ENCODE measurements around the gene RPL27.
A peak's percentile ranks its signal among the peaks of the same experiment; 100 is the strongest.

Gene RPL27

DNA sequence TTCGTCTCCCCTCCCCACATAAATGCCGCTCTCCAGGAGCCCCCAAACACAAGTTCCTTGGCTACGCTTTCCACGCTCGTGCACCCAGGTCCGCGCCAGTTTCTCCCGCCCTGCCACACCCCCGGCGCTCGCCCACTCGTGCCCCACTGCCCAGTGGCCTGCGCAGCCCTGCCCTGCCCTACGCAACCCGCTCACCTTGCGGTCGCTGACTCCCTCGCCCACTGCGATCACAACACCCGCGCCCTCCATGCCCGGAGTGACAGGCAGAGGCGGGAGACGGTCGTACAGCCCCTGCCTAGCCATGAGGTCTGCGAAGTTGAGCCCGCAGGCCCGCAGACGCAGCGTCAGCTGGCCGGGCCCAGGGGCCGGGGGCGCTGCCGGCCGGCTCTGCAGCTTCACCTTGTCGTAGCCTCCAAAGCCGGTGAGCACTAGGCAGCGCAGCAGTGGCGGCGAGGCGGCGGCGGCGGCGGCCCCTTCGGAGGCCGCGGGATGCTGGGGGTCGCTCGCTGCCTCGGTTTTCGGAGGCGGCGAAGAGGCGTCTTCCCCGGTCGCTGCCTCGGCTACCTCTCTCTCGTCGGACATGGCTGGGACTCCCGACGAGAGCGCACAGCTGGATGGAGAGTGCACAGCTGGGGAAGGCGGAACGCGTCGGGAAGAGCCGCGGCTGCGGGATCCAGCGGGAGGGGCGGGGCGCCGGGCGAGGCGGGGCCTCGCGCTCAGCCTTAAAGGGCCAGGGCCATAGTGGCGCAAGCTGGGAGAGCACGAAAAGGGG is 23.7 kb downstream of the RPL27 start, which contains the start of gene VAT1:
Gene VAT1, minus strand, starts transcription at position 645 of the 772 bp plus-strand sequence. Its CDS starts 63 bp downstream, at position 582.
- Histone ChIP-seq H3K27me3 (ENCODE audit: control insufficient read depth, insufficient read depth, low read length) (no peaks in the 10 kb centered on the region), H3K27ac (ENCODE audit: low read length) (no peak within 1 kb of the TSS), H3K36me3 (ENCODE audit: control insufficient read depth, insufficient read depth, low read length) (peaks cover 11% of the 10 kb centered on the region), H3K4me1 (ENCODE audit: control insufficient read depth, insufficient read depth, low read length) (peaks cover 3% of the 10 kb centered on the region), H3K4me3 (ENCODE audit: low read length) (peak within 1 kb of the TSS; percentile 60), H3K9me3 (ENCODE audit: control insufficient read depth, insufficient read depth, low read length) (no peaks in the 10 kb centered on the region)
- no peak for DNase-seq (ENCODE audit: low read depth, low spot score)
- WGBS (ENCODE audit: insufficient coverage, insufficient read length), result no CpG with 5 or more reads among the region's 80 CpGs

DNA sequence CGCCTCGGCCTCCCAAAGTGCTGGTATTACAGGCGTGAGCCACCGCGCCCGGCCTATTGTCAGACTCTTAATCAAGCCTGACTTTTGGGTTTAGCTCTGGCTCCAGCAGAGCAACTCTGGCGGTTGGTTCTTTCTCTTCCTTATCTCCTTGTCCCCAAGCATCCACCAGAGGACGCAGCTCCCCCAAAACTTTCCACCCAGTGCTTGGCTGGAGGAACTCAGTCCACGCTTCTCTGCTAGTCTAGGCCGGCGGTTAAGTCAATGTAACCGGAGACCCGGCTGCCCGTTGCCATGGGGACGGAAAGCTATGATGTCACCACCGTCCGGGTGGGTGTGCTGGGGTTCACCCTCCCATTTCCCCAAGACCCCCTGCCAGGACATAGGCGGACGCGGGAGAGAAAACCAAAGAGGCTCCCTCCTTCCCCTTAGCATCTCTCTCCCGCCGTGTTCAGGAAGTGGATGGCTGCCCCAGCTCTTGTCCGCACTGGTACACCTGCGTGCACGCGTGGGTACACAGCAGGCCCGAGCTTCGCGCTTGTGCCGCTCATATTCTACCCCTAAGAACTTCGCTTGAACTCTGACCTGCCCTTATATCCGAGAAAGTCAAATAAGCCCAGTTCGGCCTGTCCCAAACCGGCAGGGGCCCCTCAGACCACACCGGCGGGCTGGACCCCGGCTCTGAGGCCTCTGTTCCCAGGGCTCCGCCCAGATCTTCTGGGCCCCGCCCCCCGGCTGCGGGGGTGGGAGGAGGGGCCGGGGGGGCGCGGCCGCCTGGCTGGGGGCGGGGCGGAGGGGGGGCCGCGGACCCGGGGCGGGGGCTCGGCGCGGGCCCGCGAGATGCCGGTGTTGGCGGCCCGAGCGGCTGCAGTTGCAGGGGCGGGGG is 26.4 kb downstream of the RPL27 start, which contains the start of gene RND2:
Gene RND2, plus strand, starts transcription at position 825 of the 883 bp plus-strand sequence. CDS start 117 bp downstream, outside the sequence.
- H3K27me3 ChIP-seq (ENCODE audit: control insufficient read depth, insufficient read depth, low read length), result no peaks in the 10 kb centered on the region
- peak; percentile 96 for DNase-seq (ENCODE audit: low read depth, low spot score)
- no peaks in the 10 kb centered on the region for H3K9me3 ChIP-seq (ENCODE audit: control insufficient read depth, insufficient read depth, low read length)
- peaks cover 16% of the 10 kb centered on the region for H3K4me1 ChIP-seq (ENCODE audit: control insufficient read depth, insufficient read depth, low read length)
- WGBS (ENCODE audit: insufficient coverage, insufficient read length), result no CpG with 5 or more reads among the region's 61 CpGs
- no peaks in the 10 kb centered on the region for H3K36me3 ChIP-seq (ENCODE audit: control insufficient read depth, insufficient read depth, low read length)
- H3K27ac ChIP-seq (ENCODE audit: low read length), result no peak within 1 kb of the TSS
- peak within 1 kb of the TSS; percentile 53 for H3K4me3 ChIP-seq (ENCODE audit: low read length)

DNA sequence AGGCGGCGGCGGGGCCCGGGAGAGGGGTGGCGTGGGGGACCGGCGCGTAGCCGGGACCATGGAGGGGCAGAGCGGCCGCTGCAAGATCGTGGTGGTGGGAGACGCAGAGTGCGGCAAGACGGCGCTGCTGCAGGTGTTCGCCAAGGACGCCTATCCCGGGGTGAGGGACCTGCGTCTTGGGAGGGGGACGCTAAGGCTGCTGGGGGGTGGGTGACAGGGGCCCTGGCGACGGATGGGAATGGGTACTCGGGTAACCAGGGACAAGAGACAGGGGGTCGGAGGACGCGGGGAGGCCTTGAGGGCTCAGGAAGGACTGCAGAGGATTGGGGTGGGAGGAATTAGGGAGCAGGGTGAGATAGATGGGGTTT is 27.1 kb downstream of the RPL27 start:
- Histone ChIP-seq H3K27me3 (ENCODE audit: control insufficient read depth, insufficient read depth, low read length) (no peaks in the 10 kb centered on the region), H3K4me3 (ENCODE audit: low read length) (peak overlapping the region; percentile 53), H3K9me3 (ENCODE audit: control insufficient read depth, insufficient read depth, low read length) (no peaks in the 10 kb centered on the region), H3K36me3 (ENCODE audit: control insufficient read depth, insufficient read depth, low read length) (no peaks in the 10 kb centered on the region), H3K27ac (ENCODE audit: low read length) (no peak overlapping the region), H3K4me1 (ENCODE audit: control insufficient read depth, insufficient read depth, low read length) (peaks cover 16% of the 10 kb centered on the region)
- WGBS (ENCODE audit: insufficient coverage, insufficient read length), result no CpG with 5 or more reads among the region's 27 CpGs
- DNase-seq (ENCODE audit: low read depth, low spot score), result no peak

DNA sequence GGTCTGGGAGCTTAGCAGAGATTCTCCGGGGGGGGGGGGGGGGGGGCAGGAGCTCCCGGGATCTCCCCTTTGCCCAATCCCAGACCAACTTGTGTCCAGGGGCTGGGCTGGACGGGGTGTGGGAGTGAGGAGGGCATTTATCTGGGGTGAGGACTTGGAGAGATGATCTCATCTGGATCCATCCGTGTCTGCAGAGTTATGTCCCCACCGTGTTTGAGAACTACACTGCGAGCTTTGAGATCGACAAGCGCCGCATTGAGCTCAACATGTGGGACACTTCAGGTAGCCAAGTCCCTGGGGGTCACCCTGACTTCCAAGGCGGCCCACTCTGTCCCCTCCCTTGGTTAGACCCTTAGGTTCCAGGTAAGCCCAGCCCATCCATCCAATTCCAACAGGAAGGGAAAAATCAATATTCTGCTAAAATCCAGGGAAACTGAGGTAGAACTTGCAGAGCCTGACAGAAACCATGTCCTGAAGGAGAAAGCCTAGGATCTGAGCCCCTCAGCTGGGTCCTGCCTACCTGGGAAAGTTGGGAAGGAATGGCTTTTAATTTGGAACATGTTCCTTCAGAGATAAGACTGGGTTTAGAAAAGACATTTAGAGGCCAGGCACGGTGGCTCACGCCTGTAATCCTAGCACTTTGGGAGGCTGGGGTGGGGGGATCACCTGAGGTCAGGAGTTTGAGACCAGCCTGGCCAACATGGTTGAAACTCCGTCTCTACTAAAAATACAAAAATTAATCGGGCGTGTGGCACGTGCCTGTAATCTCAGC is 27.7 kb downstream of the RPL27 start:
- DNase-seq (ENCODE audit: low read depth, low spot score), result no peak

DNA sequence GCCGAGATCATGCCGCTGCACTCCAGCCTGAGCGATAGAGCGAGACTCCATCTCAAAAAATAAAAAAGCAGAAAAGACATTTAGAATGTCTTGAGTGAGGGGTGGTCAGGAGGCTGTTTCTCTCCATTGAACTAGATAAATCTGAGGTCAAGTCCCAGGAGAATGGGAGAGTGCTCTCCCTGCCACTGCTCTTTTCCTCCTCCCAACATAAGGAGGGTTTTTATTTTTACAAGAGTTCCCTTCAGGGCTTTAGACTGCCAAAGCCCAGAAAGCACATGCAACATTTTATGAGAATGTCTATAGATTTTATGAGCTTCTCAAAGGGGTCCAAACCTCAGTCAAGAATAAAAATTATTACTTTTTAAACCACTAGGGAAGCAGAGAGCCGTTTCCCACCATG is 28.4 kb downstream of the RPL27 start:
- Histone ChIP-seq H3K27ac (ENCODE audit: low read length) (no peak overlapping the region), H3K36me3 (ENCODE audit: control insufficient read depth, insufficient read depth, low read length) (no peaks in the 10 kb centered on the region), H3K4me3 (ENCODE audit: low read length) (no peak overlapping the region), H3K9me3 (ENCODE audit: control insufficient read depth, insufficient read depth, low read length) (no peaks in the 10 kb centered on the region), H3K27me3 (ENCODE audit: control insufficient read depth, insufficient read depth, low read length) (no peaks in the 10 kb centered on the region), H3K4me1 (ENCODE audit: control insufficient read depth, insufficient read depth, low read length) (peaks cover 16% of the 10 kb centered on the region)
- no CpG with 5 or more reads among the region's 5 CpGs for WGBS (ENCODE audit: insufficient coverage, insufficient read length)
- DNase-seq (ENCODE audit: low read depth, low spot score), result no peak

More for the DNA sequence above, 27.7 kb downstream of the RPL27 start:
- no CpG with 5 or more reads among the region's 16 CpGs for WGBS (ENCODE audit: insufficient coverage, insufficient read length)
- H3K27ac ChIP-seq (ENCODE audit: low read length), result no peak overlapping the region
- peaks cover 16% of the 10 kb centered on the region for H3K4me1 ChIP-seq (ENCODE audit: control insufficient read depth, insufficient read depth, low read length)
- no peaks in the 10 kb centered on the region for H3K27me3 ChIP-seq (ENCODE audit: control insufficient read depth, insufficient read depth, low read length)
- no peaks in the 10 kb centered on the region for H3K36me3 ChIP-seq (ENCODE audit: control insufficient read depth, insufficient read depth, low read length)
- peak overlapping the region; percentile 53; the same call in 1 of the 2 replicates for H3K4me3 ChIP-seq (ENCODE audit: low read length)
- no peaks in the 10 kb centered on the region for H3K9me3 ChIP-seq (ENCODE audit: control insufficient read depth, insufficient read depth, low read length)

DNA sequence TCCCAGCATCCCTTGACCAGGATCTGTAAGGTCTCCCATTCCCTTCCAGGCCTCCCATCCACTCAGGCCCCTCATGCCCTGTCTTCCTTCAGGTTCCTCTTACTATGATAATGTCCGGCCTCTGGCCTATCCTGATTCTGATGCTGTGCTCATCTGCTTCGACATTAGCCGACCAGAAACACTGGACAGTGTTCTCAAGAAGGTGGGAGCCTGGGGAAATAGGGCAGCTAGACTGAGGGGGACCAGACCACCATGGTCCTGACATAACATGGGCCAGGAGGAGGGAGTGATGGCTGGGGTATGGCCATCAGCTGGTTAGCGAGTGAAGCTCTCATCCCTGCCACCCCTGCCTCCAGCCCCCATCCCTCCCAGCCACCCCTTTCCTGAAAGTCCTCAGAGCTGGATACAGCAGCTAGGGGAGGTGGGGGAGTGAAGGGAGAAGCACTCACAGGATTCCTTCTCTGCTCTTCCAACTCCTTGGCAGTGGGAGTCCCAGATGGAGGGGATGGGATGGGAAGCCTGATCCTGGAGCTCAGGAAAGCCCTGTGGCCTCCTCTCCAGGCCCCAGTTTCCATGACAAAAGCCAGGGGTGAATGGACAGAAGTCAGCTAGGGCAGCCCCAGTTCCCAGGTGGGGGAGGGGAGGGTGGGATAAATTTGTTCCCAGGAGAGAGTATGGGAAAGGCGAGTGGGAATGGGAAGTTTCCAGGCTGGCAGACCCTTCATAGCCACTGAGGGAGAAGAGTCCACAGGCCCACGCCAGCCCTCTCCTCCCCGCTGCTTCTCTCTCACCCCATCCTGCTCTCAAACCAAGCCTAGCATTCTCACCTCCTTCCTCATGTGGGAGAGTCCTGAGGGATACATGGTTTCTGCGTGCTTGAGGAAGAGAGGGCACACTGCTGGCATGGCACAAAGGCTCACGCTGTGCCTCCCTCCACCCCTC is 29.1 kb downstream of the RPL27 start:
- DNase-seq (ENCODE audit: low read depth, low spot score), result no peak
- Histone ChIP-seq H3K4me1 (ENCODE audit: control insufficient read depth, insufficient read depth, low read length) (peaks cover 16% of the 10 kb centered on the region), H3K27ac (ENCODE audit: low read length) (no peak overlapping the region), H3K27me3 (ENCODE audit: control insufficient read depth, insufficient read depth, low read length) (no peaks in the 10 kb centered on the region), H3K4me3 (ENCODE audit: low read length) (no peak overlapping the region), H3K9me3 (ENCODE audit: control insufficient read depth, insufficient read depth, low read length) (no peaks in the 10 kb centered on the region), H3K36me3 (ENCODE audit: control insufficient read depth, insufficient read depth, low read length) (no peaks in the 10 kb centered on the region)
- WGBS (ENCODE audit: insufficient coverage, insufficient read length), result no CpG with 5 or more reads among the region's 9 CpGs

DNA sequence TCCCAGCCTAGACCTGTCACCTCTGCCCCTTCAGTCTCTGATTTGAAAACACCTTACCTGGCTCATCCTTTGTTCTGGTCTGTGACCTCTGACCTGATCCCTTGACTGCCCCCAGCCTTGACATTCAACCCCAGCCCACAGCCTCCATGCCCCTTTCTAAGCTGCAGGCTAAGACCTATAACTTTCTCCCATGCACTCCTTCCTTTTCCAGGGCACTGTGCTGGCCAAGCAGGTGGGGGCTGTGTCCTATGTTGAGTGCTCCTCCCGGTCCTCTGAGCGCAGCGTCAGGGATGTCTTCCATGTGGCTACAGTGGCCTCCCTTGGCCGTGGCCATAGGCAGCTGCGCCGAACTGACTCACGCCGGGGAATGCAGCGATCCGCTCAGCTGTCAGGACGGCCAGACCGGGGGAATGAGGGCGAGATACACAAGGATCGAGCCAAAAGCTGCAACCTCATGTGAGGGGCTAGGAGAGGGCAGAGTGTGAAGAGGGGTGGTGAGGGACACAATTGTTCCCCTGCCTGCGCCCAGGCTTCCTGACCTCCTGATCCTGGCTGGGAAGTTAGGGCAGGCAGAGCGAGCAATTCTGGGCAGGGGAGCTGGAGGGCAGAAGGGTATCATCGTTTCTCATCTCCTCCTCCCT is 30.1 kb downstream of the RPL27 start:
- Histone ChIP-seq H3K36me3 (ENCODE audit: control insufficient read depth, insufficient read depth, low read length) (no peaks in the 10 kb centered on the region), H3K27ac (ENCODE audit: low read length) (no peak overlapping the region), H3K4me1 (ENCODE audit: control insufficient read depth, insufficient read depth, low read length) (peaks cover 18% of the 10 kb centered on the region), H3K9me3 (ENCODE audit: control insufficient read depth, insufficient read depth, low read length) (no peaks in the 10 kb centered on the region), H3K27me3 (ENCODE audit: control insufficient read depth, insufficient read depth, low read length) (no peaks in the 10 kb centered on the region), H3K4me3 (ENCODE audit: low read length) (no peak overlapping the region)
- WGBS (ENCODE audit: insufficient coverage, insufficient read length), result no CpG with 5 or more reads among the region's 17 CpGs
- DNase-seq (ENCODE audit: low read depth, low spot score), result no peak

DNA sequence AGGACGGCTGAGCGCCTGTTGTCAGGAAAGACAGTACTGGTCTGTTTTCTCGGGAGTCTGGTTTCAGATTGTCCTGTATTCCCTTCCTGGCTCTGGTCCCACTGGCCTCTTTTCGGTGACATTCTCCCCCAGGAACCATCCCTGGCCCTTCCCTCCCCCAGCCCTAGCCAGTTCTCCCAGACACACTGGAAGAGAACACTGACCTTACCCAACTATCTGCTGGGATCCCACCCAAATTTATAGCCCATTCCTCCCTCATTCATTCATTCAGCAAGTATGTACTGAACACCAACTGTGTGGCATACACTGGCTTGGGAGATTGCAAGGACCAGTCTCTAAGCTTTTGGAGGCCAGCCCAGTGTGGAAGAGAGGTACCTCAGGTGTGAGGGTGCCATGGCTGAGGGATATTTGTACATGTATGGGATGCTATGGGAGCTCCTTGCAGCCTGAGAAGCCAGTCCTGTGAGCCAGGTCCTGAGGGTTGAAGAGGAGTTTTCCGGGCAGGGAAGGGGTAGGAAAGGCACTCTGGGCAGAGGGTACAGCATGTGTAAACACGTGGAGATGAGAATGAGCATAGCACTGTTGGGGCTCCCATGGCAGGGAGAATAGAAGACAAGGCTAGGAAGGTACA is 32.0 kb downstream of the RPL27 start:
- no CpG with 5 or more reads among the region's 6 CpGs for WGBS (ENCODE audit: insufficient coverage, insufficient read length)
- DNase-seq (ENCODE audit: low read depth, low spot score), result no peak
- no peak overlapping the region for H3K27ac ChIP-seq (ENCODE audit: low read length)
- no peaks in the 10 kb centered on the region for H3K36me3 ChIP-seq (ENCODE audit: control insufficient read depth, insufficient read depth, low read length)
- no peaks in the 10 kb centered on the region for H3K27me3 ChIP-seq (ENCODE audit: control insufficient read depth, insufficient read depth, low read length)
- H3K4me1 ChIP-seq (ENCODE audit: control insufficient read depth, insufficient read depth, low read length), result peaks cover 23% of the 10 kb centered on the region
- no peak overlapping the region for H3K4me3 ChIP-seq (ENCODE audit: low read length)
- H3K9me3 ChIP-seq (ENCODE audit: control insufficient read depth, insufficient read depth, low read length), result no peaks in the 10 kb centered on the region

DNA sequence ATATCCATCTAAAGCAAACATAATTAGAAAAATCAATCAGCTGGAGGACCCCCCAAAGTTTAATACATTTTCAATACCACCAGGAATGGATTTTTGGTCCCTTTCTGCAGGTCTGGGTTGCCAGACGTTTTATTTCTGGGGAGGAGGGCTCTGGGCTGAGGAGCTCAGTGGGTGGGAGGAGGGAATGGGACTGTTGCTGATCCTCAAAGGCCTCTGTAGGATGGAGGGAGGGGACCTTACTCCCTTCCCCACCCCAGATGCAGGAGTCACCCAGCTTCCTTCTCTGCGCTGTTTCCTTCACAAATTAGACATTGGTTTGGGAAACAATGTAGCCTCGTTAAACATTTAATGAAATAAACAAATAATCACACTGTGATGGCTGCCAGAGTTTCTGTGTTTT is 33.4 kb downstream of the RPL27 start:
- peaks cover 20% of the 10 kb centered on the region for H3K4me1 ChIP-seq (ENCODE audit: control insufficient read depth, insufficient read depth, low read length)
- WGBS (ENCODE audit: insufficient coverage, insufficient read length), result no CpG with 5 or more reads among the region's 3 CpGs
- no peak overlapping the region for H3K4me3 ChIP-seq (ENCODE audit: low read length)
- no peak for DNase-seq (ENCODE audit: low read depth, low spot score)
- H3K36me3 ChIP-seq (ENCODE audit: control insufficient read depth, insufficient read depth, low read length), result no peaks in the 10 kb centered on the region
- H3K9me3 ChIP-seq (ENCODE audit: control insufficient read depth, insufficient read depth, low read length), result no peaks in the 10 kb centered on the region
- H3K27ac ChIP-seq (ENCODE audit: low read length), result no peak overlapping the region
- no peaks in the 10 kb centered on the region for H3K27me3 ChIP-seq (ENCODE audit: control insufficient read depth, insufficient read depth, low read length)
